Activated CD4-positive, alpha-beta memory T cell treated with anti-CD3 and anti-CD28 coated beads, Interleukin-2, amount 10 ng/mL, durations not matched to agents 7 days and 5 days (primary cell): ENCODE measurements around the gene ANKRA2. TPM values are rescaled to one million over a fixed set of nuclear protein-coding genes. Genes with fewer than 3 reads are reported as not detected.
"Not testable (repeated sequence)": the region's sequence is repeated elsewhere in the genome, so short reads cannot be mapped to it uniquely, and the experiment has no call there.

ENCODE experiments used
- CTCF ChIA-PET: fragments of 350-600 bp; sonication (Branson Sonifier 250); formaldehyde crosslinking; loops from one replicate; lab custom pipeline; 2021; ENCODE audit warnings: antibody characterized with exemption, inconsistent platforms; lab: Charles Lee
- POLR2A ChIA-PET: fragments of 350-600 bp; sonication (Branson Sonifier 250); formaldehyde crosslinking; loops from one replicate; lab custom pipeline; 2021; ENCODE audit warnings: antibody characterized with exemption; lab: Charles Lee
- DNase-seq: peaks from one replicate; pipeline ENCODE4 v3.0.0-alpha.2; 2020
- H3K27ac Mint-ChIP-seq: one replicate; pipeline ENCODE4 v1.8.0; 2021; ENCODE audit warnings: mild to moderate bottlenecking, mixed read lengths
- H3K27me3 Mint-ChIP-seq: one replicate; pipeline ENCODE4 v1.8.0; 2021; ENCODE audit warnings: mixed read lengths
- H3K36me3 Mint-ChIP-seq: one replicate; pipeline ENCODE4 v1.8.0; 2021; ENCODE audit warnings: low read depth, mixed read lengths
- H3K4me1 Mint-ChIP-seq: one replicate; pipeline ENCODE4 v1.8.0; 2021; ENCODE audit warnings: mixed read lengths
- H3K4me3 Mint-ChIP-seq: one replicate; pipeline ENCODE4 v1.8.0; 2021; ENCODE audit warnings: mild to moderate bottlenecking, mixed read lengths
- H3K9me3 Mint-ChIP-seq: one replicate; pipeline ENCODE4 v1.8.0; 2021; ENCODE audit warnings: mixed read lengths
- total RNA-seq, 2 experiments: library from RNA; stranded (reverse); gene quantifications; one replicate each; pipeline ENCODE4 v1.2.3, GENCODE V29; 2021

Gene ANKRA2
- total RNA-seq, 2 experiments from 2014 or later = 23.9 to 27.1 TPM

- H3K4me1 Mint-ChIP-seq = peaks cover 8% of the 10 kb centered on the region
Measured at GRCh38 chr5:73519531-73520283, 45.7 kb downstream of the ANKRA2 start.

GRCh38 chr5:73515232-73515631, 50.2 kb downstream of the ANKRA2 start:
- Mint-ChIP-seq H3K9me3 (no peaks in the 10 kb centered on the region), H3K27ac (no peak overlapping the region), H3K36me3 (no peaks in the 10 kb centered on the region), H3K4me1 (peaks cover 8% of the 10 kb centered on the region), H3K4me3 (no peak overlapping the region), H3K27me3 (no peaks in the 10 kb centered on the region)
- no peak for DNase-seq
- POLR2A ChIA-PET = no interaction called here
- CTCF ChIA-PET = interaction anchor here (1.2 to 1.8 kb wide), 2 partner anchors 10 to 16 kb away, joined by 3 to 5 read pairs; partner anchors contain the start of gene BTF3

More at GRCh38 chr5:73519531-73520283, 45.7 kb downstream of the ANKRA2 start:
- H3K9me3 Mint-ChIP-seq = no peaks in the 10 kb centered on the region
- H3K36me3 Mint-ChIP-seq = no peaks in the 10 kb centered on the region
- peak; percentile 75 for DNase-seq
- H3K27ac Mint-ChIP-seq = peak overlapping the region; percentile 41
- POLR2A ChIA-PET = interaction anchor here (0.9 to 1.5 kb wide), 4 partner anchors 20 to 45 kb away, joined by 3 to 5 read pairs (median 3); partner anchors contain the start of genes ANKRA2, BTF3 and UTP15
- H3K4me3 Mint-ChIP-seq = peak overlapping the region; percentile 38
- CTCF ChIA-PET = interaction anchor here (0.6 to 7.6 kb wide), 12 partner anchors 8 to 71 kb away, joined by 3 to 67 read pairs (median 4); partner anchors contain the start of gene ANKRA2
- no peaks in the 10 kb centered on the region for H3K27me3 Mint-ChIP-seq

GRCh38 chr5:73514418-73514817, 51.0 kb downstream of the ANKRA2 start:
- no peak for DNase-seq
- CTCF ChIA-PET = interaction anchor here (0.8 to 1.8 kb wide), 3 partner anchors 11 to 21 kb away, joined by 3 to 5 read pairs (median 3); partner anchors contain the start of gene BTF3
- Mint-ChIP-seq H3K9me3 (no peaks in the 10 kb centered on the region), H3K4me1 (peaks cover 3% of the 10 kb centered on the region), H3K27me3 (no peaks in the 10 kb centered on the region), H3K27ac (no peak overlapping the region), H3K4me3 (no peak overlapping the region), H3K36me3 (no peaks in the 10 kb centered on the region)
- POLR2A ChIA-PET = no interaction called here

GRCh38 chr5:73513996-73514395, 51.4 kb downstream of the ANKRA2 start:
- Mint-ChIP-seq H3K27ac (no peak overlapping the region), H3K9me3 (no peaks in the 10 kb centered on the region), H3K27me3 (no peaks in the 10 kb centered on the region), H3K4me3 (no peak overlapping the region), H3K36me3 (no peaks in the 10 kb centered on the region), H3K4me1 (no peaks in the 10 kb centered on the region)
- DNase-seq = no peak
- ChIA-PET CTCF (interaction anchor here (0.8 kb wide), 1 partner anchor 21 kb away, joined by 3 read pairs; no protein-coding TSS in a partner anchor), POLR2A (no interaction called here)

- H3K4me1 Mint-ChIP-seq, H3K9me3 Mint-ChIP-seq, H3K27ac Mint-ChIP-seq, H3K4me3 Mint-ChIP-seq, POLR2A ChIA-PET, H3K27me3 Mint-ChIP-seq, DNase-seq: not testable (repeated sequence)
- CTCF ChIA-PET = interaction anchor here (1.7 kb wide), 1 partner anchor 29 kb away, joined by 6 read pairs; no protein-coding TSS in a partner anchor
- peaks cover 25% of the 10 kb centered on the region for H3K36me3 Mint-ChIP-seq
Measured at GRCh38 chr5:73508521-73508920, 56.9 kb downstream of the ANKRA2 start.

GRCh38 chr5:73507062-73507461, 58.4 kb downstream of the ANKRA2 start:
- no peak overlapping the region for H3K4me3 Mint-ChIP-seq
- ChIA-PET POLR2A (interaction anchor here (1.5 kb wide), 1 partner anchor 9 kb away, joined by 3 read pairs; the partner anchor contains the start of gene BTF3), CTCF (interaction anchor here (1.7 kb wide), 1 partner anchor 30 kb away, joined by 6 read pairs; no protein-coding TSS in a partner anchor)
- no peak for DNase-seq
- peaks cover 39% of the 10 kb centered on the region for H3K36me3 Mint-ChIP-seq
- peaks cover 12% of the 10 kb centered on the region for H3K4me1 Mint-ChIP-seq
- H3K9me3 Mint-ChIP-seq = no peaks in the 10 kb centered on the region
- no peak overlapping the region for H3K27ac Mint-ChIP-seq
- no peaks in the 10 kb centered on the region for H3K27me3 Mint-ChIP-seq

GRCh38 chr5:73506459-73506955, 58.9 kb downstream of the ANKRA2 start:
- Mint-ChIP-seq H3K4me3 (no peak overlapping the region), H3K4me1 (peaks cover 13% of the 10 kb centered on the region), H3K36me3 (peaks cover 40% of the 10 kb centered on the region), H3K27ac (no peak overlapping the region), H3K9me3 (no peaks in the 10 kb centered on the region), H3K27me3 (no peaks in the 10 kb centered on the region)
- CTCF ChIA-PET = no interaction called here
- no peak for DNase-seq
- POLR2A ChIA-PET = interaction anchor here (1.5 kb wide), 1 partner anchor 8 kb away, joined by 3 read pairs; the partner anchor contains the start of gene BTF3

Other genes with a start within 250 kb of the ANKRA2 start
- gene FOXD1, start 116.9 kb downstream of the ANKRA2 start, total RNA-seq = under 1 TPM; 0.28 to 0.38 TPM
- 100 to 1,000 TPM; 716 to 729 TPM for gene BTF3, start 67.2 kb downstream of the ANKRA2 start, total RNA-seq
- gene UTP15, start 104 bp upstream of the ANKRA2 start, total RNA-seq = 10 to 100 TPM; 15.1 to 15.4 TPM
- gene ARHGEF28, start 60.6 kb upstream of the ANKRA2 start, total RNA-seq = not detected